ENCODE results near the gene ZNF692.

The ZNF692 gene

GRCh38 chr1:248858891-248859889 is at the start of gene ZNF692:
TSS of gene ZNF692 (minus strand) at chr1:248859085. CDS start at chr1:248858309, 776 bp downstream.
- H3K9ac ChIP-seq (ENCODE audit: low read length): peak within 1 kb of the TSS; percentile 85
- peaks cover 29% of the 10 kb centered on the region for H3K4me1 ChIP-seq (ENCODE audit: control insufficient read depth, insufficient read depth, low read length)
- peaks cover 17% of the 10 kb centered on the region for H3K36me3 ChIP-seq (ENCODE audit: control insufficient read depth, insufficient read depth, low read length)
- peak within 1 kb of the TSS; percentile 98 for H3K4me3 ChIP-seq (ENCODE audit: low read depth, low read length)
- peaks cover 32% of the 10 kb centered on the region for H3K27me3 ChIP-seq (ENCODE audit: control insufficient read depth, insufficient read depth, low read length)
- no peaks in the 10 kb centered on the region for H3K9me3 ChIP-seq (ENCODE audit: control insufficient read depth, insufficient read depth, low read depth, low read length)
- peak within 1 kb of the TSS; percentile 69 for H3K27ac ChIP-seq (ENCODE audit: low read depth, low read length)

GRCh38 chr1:248906753-248907661 is 48.1 kb upstream of the ZNF692 start:
- H3K27me3 ChIP-seq (ENCODE audit: control insufficient read depth, insufficient read depth, low read length): no peaks in the 10 kb centered on the region
- no peaks in the 10 kb centered on the region for H3K9me3 ChIP-seq (ENCODE audit: control insufficient read depth, insufficient read depth, low read depth, low read length)
- H3K4me1 ChIP-seq (ENCODE audit: control insufficient read depth, insufficient read depth, low read length): peaks cover 15% of the 10 kb centered on the region
- H3K36me3 ChIP-seq (ENCODE audit: control insufficient read depth, insufficient read depth, low read length): no peaks in the 10 kb centered on the region
- H3K27ac ChIP-seq (ENCODE audit: low read depth, low read length): peak overlapping the region; percentile 70; the same call in 1 of the 2 replicates
- H3K9ac ChIP-seq (ENCODE audit: low read length): peak overlapping the region; percentile 86
- peak overlapping the region; percentile 69 for H3K4me3 ChIP-seq (ENCODE audit: low read depth, low read length)

- peak within 1 kb of the TSS; percentile 100 for H3K9ac ChIP-seq (ENCODE audit: low read length)
- H3K4me3 ChIP-seq (ENCODE audit: low read depth, low read length): peak within 1 kb of the TSS; percentile 99
- H3K9me3 ChIP-seq (ENCODE audit: control insufficient read depth, insufficient read depth, low read depth, low read length): no peaks in the 10 kb centered on the region
- peak within 1 kb of the TSS; percentile 90 for H3K27ac ChIP-seq (ENCODE audit: low read depth, low read length)
- no peaks in the 10 kb centered on the region for H3K36me3 ChIP-seq (ENCODE audit: control insufficient read depth, insufficient read depth, low read length)
- no peaks in the 10 kb centered on the region for H3K27me3 ChIP-seq (ENCODE audit: control insufficient read depth, insufficient read depth, low read length)
- H3K4me1 ChIP-seq (ENCODE audit: control insufficient read depth, insufficient read depth, low read length): peaks cover 15% of the 10 kb centered on the region
Observed at GRCh38 chr1:248906009-248906752, 47.3 kb upstream of the ZNF692 start, which contains the start of gene PGBD2. TSS of gene PGBD2 (plus strand) at chr1:248906235. CDS start at chr1:248913863, 7,628 bp downstream.

GRCh38 chr1:248905662-248906008 is 46.8 kb upstream of the ZNF692 start:
- H3K36me3 ChIP-seq (ENCODE audit: control insufficient read depth, insufficient read depth, low read length): no peaks in the 10 kb centered on the region
- H3K27me3 ChIP-seq (ENCODE audit: control insufficient read depth, insufficient read depth, low read length): no peaks in the 10 kb centered on the region; the same call in 1 of the 2 replicates
- H3K9me3 ChIP-seq (ENCODE audit: control insufficient read depth, insufficient read depth, low read depth, low read length): no peaks in the 10 kb centered on the region
- peak overlapping the region; percentile 86 for H3K27ac ChIP-seq (ENCODE audit: low read depth, low read length)
- peak overlapping the region; percentile 86 for H3K9ac ChIP-seq (ENCODE audit: low read length)
- H3K4me3 ChIP-seq (ENCODE audit: low read depth, low read length): peak overlapping the region; percentile 99
- H3K4me1 ChIP-seq (ENCODE audit: control insufficient read depth, insufficient read depth, low read length): peaks cover 15% of the 10 kb centered on the region

GRCh38 chr1:248904437-248905216 is 45.7 kb upstream of the ZNF692 start:
- Histone ChIP-seq H3K9me3 (ENCODE audit: control insufficient read depth, insufficient read depth, low read depth, low read length) (no peaks in the 10 kb centered on the region), H3K36me3 (ENCODE audit: control insufficient read depth, insufficient read depth, low read length) (no peaks in the 10 kb centered on the region), H3K4me3 (ENCODE audit: low read depth, low read length) (no peak overlapping the region), H3K27ac (ENCODE audit: low read depth, low read length) (no peak overlapping the region), H3K9ac (ENCODE audit: low read length) (no peak overlapping the region), H3K27me3 (ENCODE audit: control insufficient read depth, insufficient read depth, low read length) (no peaks in the 10 kb centered on the region; the same call in 1 of the 2 replicates), H3K4me1 (ENCODE audit: control insufficient read depth, insufficient read depth, low read length) (peaks cover 15% of the 10 kb centered on the region)

GRCh38 chr1:248901578-248901977 is 42.7 kb upstream of the ZNF692 start:
- no peak overlapping the region for H3K9ac ChIP-seq (ENCODE audit: low read length)
- no peaks in the 10 kb centered on the region for H3K36me3 ChIP-seq (ENCODE audit: control insufficient read depth, insufficient read depth, low read length)
- no peaks in the 10 kb centered on the region for H3K9me3 ChIP-seq (ENCODE audit: control insufficient read depth, insufficient read depth, low read depth, low read length)
- peaks cover 22% of the 10 kb centered on the region for H3K4me1 ChIP-seq (ENCODE audit: control insufficient read depth, insufficient read depth, low read length)
- no peak overlapping the region for H3K27ac ChIP-seq (ENCODE audit: low read depth, low read length)
- no peak overlapping the region for H3K4me3 ChIP-seq (ENCODE audit: low read depth, low read length)
- H3K27me3 ChIP-seq (ENCODE audit: control insufficient read depth, insufficient read depth, low read length): no peaks in the 10 kb centered on the region; the same call in 1 of the 2 replicates

GRCh38 chr1:248900637-248901036 is 41.8 kb upstream of the ZNF692 start:
- peaks cover 21% of the 10 kb centered on the region for H3K4me1 ChIP-seq (ENCODE audit: control insufficient read depth, insufficient read depth, low read length)
- H3K27ac ChIP-seq (ENCODE audit: low read depth, low read length): no peak overlapping the region
- no peaks in the 10 kb centered on the region for H3K9me3 ChIP-seq (ENCODE audit: control insufficient read depth, insufficient read depth, low read depth, low read length)
- no peaks in the 10 kb centered on the region for H3K36me3 ChIP-seq (ENCODE audit: control insufficient read depth, insufficient read depth, low read length)
- no peak overlapping the region for H3K4me3 ChIP-seq (ENCODE audit: low read depth, low read length)
- no peaks in the 10 kb centered on the region; the same call in 1 of the 2 replicates for H3K27me3 ChIP-seq (ENCODE audit: control insufficient read depth, insufficient read depth, low read length)
- no peak overlapping the region for H3K9ac ChIP-seq (ENCODE audit: low read length)

GRCh38 chr1:248897412-248898337 is 38.8 kb upstream of the ZNF692 start:
- no peaks in the 10 kb centered on the region for H3K9me3 ChIP-seq (ENCODE audit: control insufficient read depth, insufficient read depth, low read depth, low read length)
- no peaks in the 10 kb centered on the region; the same call in 1 of the 2 replicates for H3K27me3 ChIP-seq (ENCODE audit: control insufficient read depth, insufficient read depth, low read length)
- H3K4me1 ChIP-seq (ENCODE audit: control insufficient read depth, insufficient read depth, low read length): peaks cover 11% of the 10 kb centered on the region
- no peak overlapping the region for H3K9ac ChIP-seq (ENCODE audit: low read length)
- H3K27ac ChIP-seq (ENCODE audit: low read depth, low read length): no peak overlapping the region
- H3K36me3 ChIP-seq (ENCODE audit: control insufficient read depth, insufficient read depth, low read length): no peaks in the 10 kb centered on the region
- no peak overlapping the region for H3K4me3 ChIP-seq (ENCODE audit: low read depth, low read length)

GRCh38 chr1:248894837-248895236 is 36.0 kb upstream of the ZNF692 start:
- H3K36me3 ChIP-seq (ENCODE audit: control insufficient read depth, insufficient read depth, low read length): no peaks in the 10 kb centered on the region

More at GRCh38 chr1:248894837-248895236, 36.0 kb upstream of the ZNF692 start:
- no peak overlapping the region for H3K9ac ChIP-seq (ENCODE audit: low read length)
- H3K9me3 ChIP-seq (ENCODE audit: control insufficient read depth, insufficient read depth, low read depth, low read length): no peaks in the 10 kb centered on the region
- H3K4me3 ChIP-seq (ENCODE audit: low read depth, low read length): no peak overlapping the region
- peaks cover 11% of the 10 kb centered on the region for H3K4me1 ChIP-seq (ENCODE audit: control insufficient read depth, insufficient read depth, low read length)
- H3K27me3 ChIP-seq (ENCODE audit: control insufficient read depth, insufficient read depth, low read length): no peaks in the 10 kb centered on the region
- H3K27ac ChIP-seq (ENCODE audit: low read depth, low read length): no peak overlapping the region

All from HUES6 (cell line).